OCI-LY7 (cell line): ENCODE results near the gene STMP1. TPM values are rescaled to one million over a fixed set of nuclear protein-coding genes. Genes with fewer than 3 reads are reported as not detected.

Experiments used
- BruUV-seq: library from RNA; stranded (reverse); fragments of 400-500 nt; replicated peaks from 2 replicates; lab custom pipeline; 2021; lab: Mats Ljungman, UMichigan
- CTCF ChIA-PET: fragments of 300-600 bp; sonication (Branson Sonifier 250); formaldehyde crosslinking; loops from one replicate; lab custom pipeline; 2022; ENCODE audit warnings: antibody characterized with exemption; ENCODE audit not compliant: unreplicated experiment; lab: Charles Lee
- POLR2A ChIA-PET: fragments of 300-600 bp; sonication (Branson Sonifier 250); formaldehyde crosslinking; loops from one replicate; lab custom pipeline; 2022; ENCODE audit warnings: antibody characterized with exemption; lab: Charles Lee
- DNase-seq: peaks from one replicate; pipeline ENCODE4 v3.0.0-alpha.2; 2015; ENCODE audit warnings: low spot score
- H2AFZ ChIP-seq: fragments of 200-600 bp; sonication (generic), shearing (Covaris generic); 2 replicates; pipeline ENCODE4 v1.6.1; 2014; ENCODE audit warnings: mild to moderate bottlenecking, antibody characterized with exemption, low read length, moderate library complexity
- H3K27ac ChIP-seq: fragments of 200-600 bp; sonication (generic); 2 replicates; pipeline ENCODE4 v1.5.1; 2014; ENCODE audit warnings: mixed run types, low read depth, mild to moderate bottlenecking, moderate library complexity, low read length, inconsistent platforms; ENCODE audit not compliant: poor library complexity, severe bottlenecking
- H3K36me3 ChIP-seq: fragments of 200-600 bp; sonication (generic); 2 replicates; pipeline ENCODE4 v1.6.1; 2014; ENCODE audit warnings: mild to moderate bottlenecking, antibody characterized with exemption, low read length, moderate library complexity, mixed read lengths; ENCODE audit not compliant: insufficient read depth
- H3K4me1 ChIP-seq: fragments of 200-600 bp; sonication (generic); 2 replicates; pipeline ENCODE4 v1.5.1; 2014; ENCODE audit warnings: mild to moderate bottlenecking, low read length; ENCODE audit not compliant: insufficient read depth, poor library complexity, severe bottlenecking
- H3K4me2 ChIP-seq: fragments of 200-600 bp; sonication (generic); 2 replicates; pipeline ENCODE4 v1.6.1; 2014; ENCODE audit warnings: mild to moderate bottlenecking, low read length
- H3K4me3 ChIP-seq: fragments of 200-600 bp; sonication (generic); 2 replicates; pipeline ENCODE4 v1.5.1; 2014; ENCODE audit warnings: mild to moderate bottlenecking, low read depth, low read length; ENCODE audit not compliant: poor library complexity, severe bottlenecking
- H3K79me2 ChIP-seq: fragments of 200-600 bp; sonication (generic); 2 replicates; pipeline ENCODE4 v1.6.1; 2016; ENCODE audit warnings: low read depth, mild to moderate bottlenecking, low read length, moderate library complexity, mixed read lengths; ENCODE audit not compliant: insufficient read depth
- H3K9me2 ChIP-seq: fragments of 200-600 bp; sonication (generic); 2 replicates; pipeline ENCODE4 v1.6.1; 2016; ENCODE audit warnings: mild to moderate bottlenecking, low read length, mixed read lengths; ENCODE audit not compliant: insufficient read depth
- H3K9me3 ChIP-seq: fragments of 200-600 bp; sonication (generic); 2 replicates; pipeline ENCODE4 v1.6.1; 2014; ENCODE audit warnings: mild to moderate bottlenecking, mixed run types, low read length, mixed read lengths
- H4K20me1 ChIP-seq: fragments of 200-600 bp; sonication (generic); 2 replicates; pipeline ENCODE4 v1.6.1; 2014; ENCODE audit warnings: mild to moderate bottlenecking, antibody characterized with exemption, low read length, moderate library complexity, mixed read lengths; ENCODE audit not compliant: insufficient read depth
- EZH2phosphoT487 ChIP-seq: fragments of 200-600 bp; sonication (generic); IDR thresholded peaks from 2 replicates; pipeline ENCODE4 v1.6.1; 2018; ENCODE audit warnings: low read depth, borderline replicate concordance, mild to moderate bottlenecking, mixed run types, antibody characterized with exemption, low read length, moderate library complexity, mixed read lengths
- intact Hi-C: fragments of 100-400 bp; cut with micrococcal nuclease; formaldehyde crosslinking; loops from one replicate; pipeline ENCODE4 v1.10.0; 2022; ENCODE audit not compliant: unreplicated experiment
- total RNA-seq, 2 experiments: library from RNA; depleted of rRNA in 1 of 2; stranded (reverse); fragments of >200 nt in 1 of 2; shearing (Covaris generic) in 1 of 2; gene quantifications; 2 replicates each; pipeline ENCODE4 v1.2.3, GENCODE V29; 2014 to 2022
- TF ChIP-seq, protein P1 (sequence below): fragments of 200-600 bp; sonication (generic); conservative IDR thresholded peaks from 2 replicates; pipeline ENCODE4 v1.5.1; 2014; ENCODE audit warnings: mild to moderate bottlenecking, antibody characterized with exemption, low read length, moderate library complexity, mixed read lengths

The STMP1 gene
- total RNA-seq, 2 experiments from 2014 or later, result 7.4 to 24.4 TPM

DNA sequence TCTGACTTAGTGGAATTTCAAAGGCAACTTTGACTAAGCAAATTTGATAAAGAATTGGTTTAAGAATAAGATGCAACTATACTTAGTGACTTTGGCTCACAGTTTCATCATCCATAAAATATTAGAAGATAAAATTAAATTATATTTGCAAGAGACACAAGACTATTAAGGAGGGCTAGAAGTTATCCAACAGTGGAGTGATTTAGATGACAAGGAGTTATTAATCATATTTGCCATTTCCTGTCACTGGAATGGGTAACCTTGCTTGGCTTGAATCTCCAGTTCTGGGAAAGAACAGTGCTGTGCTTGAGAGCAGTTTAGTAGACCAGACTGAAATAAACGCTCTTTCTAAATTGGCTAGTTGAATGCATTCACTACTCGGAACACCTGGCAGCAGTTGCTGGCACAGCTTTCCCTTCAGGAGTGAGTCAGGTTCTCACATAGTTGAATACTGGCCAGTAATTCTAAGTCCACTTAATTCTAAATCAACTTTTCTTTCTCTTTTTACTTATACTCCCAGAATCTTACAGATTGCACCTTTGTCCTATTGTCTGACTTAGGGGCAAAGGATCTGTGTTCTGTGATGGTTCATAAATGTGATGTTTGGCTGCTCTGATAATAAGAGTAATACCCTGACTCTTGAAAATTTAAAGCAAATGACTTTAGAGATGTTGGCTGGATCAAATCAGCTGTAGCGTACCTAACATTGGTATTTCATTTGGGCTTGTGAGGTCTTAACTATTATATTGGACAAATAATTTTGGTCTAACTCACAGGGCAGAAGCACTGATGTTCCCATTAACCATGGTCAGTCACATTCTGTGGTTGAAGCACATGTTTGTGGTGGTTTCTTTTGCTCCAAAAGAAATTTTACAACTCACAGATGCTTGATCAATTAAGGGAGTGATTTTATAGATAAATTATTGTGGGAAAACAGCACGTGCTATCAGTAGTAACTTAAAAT, 16.6 kb downstream of the STMP1 start:
- Histone ChIP-seq H3K9me2 (no peaks in the 10 kb centered on the region), H3K4me2 (no peak overlapping the region), H2AFZ (no peak overlapping the region), H3K36me3 (peaks cover 18% of the 10 kb centered on the region), H3K9me3 (no peaks in the 10 kb centered on the region), H3K4me3 (no peak overlapping the region), H3K79me2 (no peaks in the 10 kb centered on the region), H3K27ac (no peak overlapping the region), H3K4me1 (no peaks in the 10 kb centered on the region), H4K20me1 (no peaks in the 10 kb centered on the region)
- intact Hi-C loops, result loop anchor here (10.0 kb wide), 1 partner anchor 326 kb away; no protein-coding TSS in a partner anchor
- TF ChIP-seq, protein P1, sequence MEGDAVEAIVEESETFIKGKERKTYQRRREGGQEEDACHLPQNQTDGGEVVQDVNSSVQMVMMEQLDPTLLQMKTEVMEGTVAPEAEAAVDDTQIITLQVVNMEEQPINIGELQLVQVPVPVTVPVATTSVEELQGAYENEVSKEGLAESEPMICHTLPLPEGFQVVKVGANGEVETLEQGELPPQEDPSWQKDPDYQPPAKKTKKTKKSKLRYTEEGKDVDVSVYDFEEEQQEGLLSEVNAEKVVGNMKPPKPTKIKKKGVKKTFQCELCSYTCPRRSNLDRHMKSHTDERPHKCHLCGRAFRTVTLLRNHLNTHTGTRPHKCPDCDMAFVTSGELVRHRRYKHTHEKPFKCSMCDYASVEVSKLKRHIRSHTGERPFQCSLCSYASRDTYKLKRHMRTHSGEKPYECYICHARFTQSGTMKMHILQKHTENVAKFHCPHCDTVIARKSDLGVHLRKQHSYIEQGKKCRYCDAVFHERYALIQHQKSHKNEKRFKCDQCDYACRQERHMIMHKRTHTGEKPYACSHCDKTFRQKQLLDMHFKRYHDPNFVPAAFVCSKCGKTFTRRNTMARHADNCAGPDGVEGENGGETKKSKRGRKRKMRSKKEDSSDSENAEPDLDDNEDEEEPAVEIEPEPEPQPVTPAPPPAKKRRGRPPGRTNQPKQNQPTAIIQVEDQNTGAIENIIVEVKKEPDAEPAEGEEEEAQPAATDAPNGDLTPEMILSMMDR, result no peak
- no peak for TF ChIP-seq EZH2phosphoT487
- no TSS peak for BruUV-seq
- ChIA-PET CTCF (interaction anchor here (0.5 kb wide), 1 partner anchor 16 kb away, joined by 3 read pairs; the partner anchor contains the start of gene STMP1), POLR2A (interaction anchor here (0.8 to 1.0 kb wide), 2 partner anchors 8 to 1326 kb away, joined by 3 read pairs; no protein-coding TSS in a partner anchor)
- DNase-seq, result no peak

DNA sequence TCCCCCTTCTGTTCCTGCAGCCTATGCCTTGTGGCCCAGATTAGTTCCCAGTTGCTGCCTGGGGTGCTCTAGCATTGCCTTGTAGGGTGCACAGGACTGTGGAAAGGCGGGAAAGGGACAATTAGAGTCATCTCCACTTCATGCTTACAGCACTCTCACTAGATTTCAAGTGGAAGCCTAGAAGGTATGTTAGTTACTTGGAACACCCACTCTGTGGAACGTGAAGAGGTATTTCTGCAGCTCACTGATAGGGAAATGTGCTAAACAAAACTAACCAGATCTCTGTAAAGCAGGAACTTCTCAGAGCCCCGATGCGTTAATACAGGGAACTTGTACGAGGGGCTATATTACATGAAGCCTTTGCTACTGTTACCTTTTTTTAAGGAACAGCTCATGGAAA, 19.4 kb downstream of the STMP1 start:
- intact Hi-C loops, result no loop called here
- DNase-seq, result no peak
- CTCF ChIA-PET, result interaction anchor here (0.5 kb wide), 1 partner anchor 36 kb away, joined by 4 read pairs; no protein-coding TSS in a partner anchor

More for the DNA sequence above, 19.4 kb downstream of the STMP1 start:
- Histone ChIP-seq H3K36me3 (peaks cover 5% of the 10 kb centered on the region; the same call in 1 of the 2 replicates), H3K79me2 (no peaks in the 10 kb centered on the region), H3K9me3 (no peaks in the 10 kb centered on the region), H3K4me1 (no peaks in the 10 kb centered on the region), H3K4me2 (no peak overlapping the region), H3K27ac (no peak overlapping the region), H2AFZ (no peak overlapping the region), H4K20me1 (no peaks in the 10 kb centered on the region), H3K4me3 (no peak overlapping the region), H3K9me2 (no peaks in the 10 kb centered on the region)
- no peak for TF ChIP-seq EZH2phosphoT487
- TF ChIP-seq, protein P1, result no peak
- BruUV-seq, result no TSS peak
- POLR2A ChIA-PET, result interaction anchor here (0.7 kb wide), 1 partner anchor 93 kb away, joined by 3 read pairs; no protein-coding TSS in a partner anchor
